Naive thymus-derived CD4-positive, alpha-beta T cell (primary cell): ENCODE measurements around the gene ADCYAP1R1. TPM values are rescaled to one million over a fixed set of nuclear protein-coding genes. Genes with fewer than 3 reads are reported as not detected.

Source experiments
- ATAC-seq: fragments of 150-1000 bp; cut with Tn5 transposase; 2 replicates; pipeline ENCODE4 v1.10.0; 2021; ENCODE audit warnings: mild to moderate bottlenecking, moderate library complexity
- CTCF ChIA-PET: fragments of 350-600 bp; sonication (Branson Sonifier 250); formaldehyde crosslinking; loops from one replicate; lab custom pipeline; 2021; ENCODE audit warnings: antibody characterized with exemption; lab: Charles Lee
- POLR2A ChIA-PET: fragments of 350-600 bp; sonication (Branson Sonifier 250); formaldehyde crosslinking; loops from one replicate; lab custom pipeline; 2021; ENCODE audit warnings: antibody characterized with exemption, inconsistent platforms; lab: Charles Lee
- DNase-seq, 9 donors: peaks; one replicate each; pipeline versions ENCODE4 v3.0.0 to v3.0.0-alpha.2; 2020 to 2022; ENCODE audit warnings: mixed read lengths in 1 of 9
- H3K27ac ChIP-seq: one replicate; pipeline ENCODE4 v1.7.0; 2013; ENCODE audit warnings: mild to moderate bottlenecking, low read depth, low read length, moderate library complexity
- H3K27me3 ChIP-seq, 2 donors: one replicate each; pipeline ENCODE4 v1.7.0; 2013; ENCODE audit warnings: low read length in 2 of 2, mild to moderate bottlenecking in 2 of 2, moderate library complexity in 2 of 2; ENCODE audit not compliant: control insufficient read depth in 2 of 2, insufficient read depth in 2 of 2
- H3K36me3 ChIP-seq, 3 experiments: 1 replicate in 2 of 3; 2 replicates in 1 of 3; pipeline ENCODE4 v1.7.0; 2013; ENCODE audit warnings: low read length in 3 of 3, mild to moderate bottlenecking in 3 of 3, moderate library complexity in 1 of 3; ENCODE audit not compliant: insufficient read depth in 3 of 3, control insufficient read depth in 2 of 3
- H3K4me1 ChIP-seq, 2 donors: one replicate each; pipeline ENCODE4 v1.7.0; 2013; ENCODE audit warnings: low read length in 2 of 2, mild to moderate bottlenecking in 2 of 2, moderate library complexity in 1 of 2; ENCODE audit not compliant: control insufficient read depth in 2 of 2, insufficient read depth in 2 of 2
- H3K4me3 ChIP-seq: 2 replicates; pipeline ENCODE4 v1.7.0; 2013; ENCODE audit warnings: mild to moderate bottlenecking, low read length
- H3K9me3 ChIP-seq, 3 experiments: 1 replicate in 2 of 3; 2 replicates in 1 of 3; pipeline ENCODE4 v1.7.0; 2013; ENCODE audit warnings: low read length in 3 of 3; ENCODE audit not compliant: control insufficient read depth in 2 of 3
- H3K27ac Mint-ChIP-seq, 9 donors: one replicate each; pipeline ENCODE4 v1.8.0; 2020 to 2022; ENCODE audit warnings: mixed read lengths in 9 of 9, mild to moderate bottlenecking in 8 of 9, moderate library complexity in 5 of 9, inconsistent platforms in 2 of 9
- H3K27me3 Mint-ChIP-seq, 5 donors: one replicate each; pipeline ENCODE4 v1.8.0; 2021 to 2022; ENCODE audit warnings: mixed read lengths in 5 of 5, mild to moderate bottlenecking in 1 of 5
- H3K36me3 Mint-ChIP-seq, 5 donors: one replicate each; pipeline ENCODE4 v1.8.0; 2020 to 2022; ENCODE audit warnings: mixed read lengths in 5 of 5, mild to moderate bottlenecking in 3 of 5, inconsistent platforms in 1 of 5
- H3K4me1 Mint-ChIP-seq, 7 donors: one replicate each; pipeline ENCODE4 v1.8.0; 2020 to 2022; ENCODE audit warnings: mixed read lengths in 7 of 7, mild to moderate bottlenecking in 3 of 7, inconsistent platforms in 1 of 7
- H3K4me3 Mint-ChIP-seq, 10 donors: one replicate each; pipeline ENCODE4 v1.8.0; 2020 to 2022; ENCODE audit warnings: mild to moderate bottlenecking in 10 of 10, mixed read lengths in 10 of 10, moderate library complexity in 6 of 10, inconsistent platforms in 2 of 10
- H3K9me3 Mint-ChIP-seq, 11 donors: one replicate each; pipeline ENCODE4 v1.8.0; 2020 to 2022; ENCODE audit warnings: mixed read lengths in 11 of 11, mild to moderate bottlenecking in 4 of 11, inconsistent platforms in 1 of 11, moderate library complexity in 1 of 11
- intact Hi-C, 2 donors: fragments of 100-400 bp; cut with micrococcal nuclease; formaldehyde crosslinking; loops; one replicate each; pipeline ENCODE4 v1.15.1; 2023
- polyA plus RNA-seq, 2 donors: library from polyadenylated mRNA; unstranded; fragments of 300-500 nt; fragmentation: Illumina TruSeq; gene quantifications; one replicate each; pipeline ENCODE4 v1.2.3, GENCODE V29; 2021
- total RNA-seq, 6 experiments: library from RNA in 5 of 6; stranded (reverse) in 5 of 6; gene quantifications; 1 replicate in 5 of 6; 2 replicates in 1 of 6; pipeline ENCODE4 v1.2.3 and lab custom pipeline; 2021 to 2026

ADCYAP1R1 gene
- total and polyA plus RNA-seq, 7 experiments from 2014 or later: not detected

GRCh38 chr7:31047313-31048146 lies 4.6 kb upstream of the ADCYAP1R1 start:
- CTCF ChIA-PET: no interaction called here

GRCh38 chr7:31049005-31049765 lies 2.9 kb upstream of the ADCYAP1R1 start:
- ChIA-PET POLR2A (no interaction called here), CTCF (no interaction called here)
- H3K9me3 Mint-ChIP-seq: no peaks in the 10 kb centered on the region
- H3K36me3 Mint-ChIP-seq: peaks cover 0 to 5% (median 0%) of the 10 kb centered on the region in 5 donors
- no peak for DNase-seq
- H3K36me3 ChIP-seq: no peaks in the 10 kb centered on the region
- H3K9me3 ChIP-seq: no peaks in the 10 kb centered on the region
- H3K27me3 Mint-ChIP-seq: peaks cover 21 to 42% (median 34%) of the 10 kb centered on the region in 5 donors
- intact Hi-C loops: no loop called here
- ATAC-seq: no peak
- no peaks in the 10 kb centered on the region for H3K27me3 ChIP-seq
- H3K4me3 ChIP-seq: no peak overlapping the region
- H3K27ac ChIP-seq: no peak overlapping the region
- H3K4me1 ChIP-seq: no peaks in the 10 kb centered on the region
- no peak overlapping the region for H3K4me3 Mint-ChIP-seq
- H3K27ac Mint-ChIP-seq: no peak overlapping the region
- peaks cover 0 to 9% (median 5%) of the 10 kb centered on the region in 7 donors for H3K4me1 Mint-ChIP-seq

More at GRCh38 chr7:31047313-31048146, 4.6 kb upstream of the ADCYAP1R1 start:
- no peak overlapping the region for H3K4me3 Mint-ChIP-seq
- intact Hi-C loops: no loop called here
- peaks cover 0 to 5% (median 0%) of the 10 kb centered on the region in 5 donors for H3K36me3 Mint-ChIP-seq
- Histone ChIP-seq H3K9me3 (no peaks in the 10 kb centered on the region), H3K4me1 (no peaks in the 10 kb centered on the region), H3K27ac (no peak overlapping the region), H3K4me3 (no peak overlapping the region), H3K27me3 (no peaks in the 10 kb centered on the region), H3K36me3 (no peaks in the 10 kb centered on the region)
- DNase-seq (no peak), ATAC-seq (no peak)
- H3K9me3 Mint-ChIP-seq: no peaks in the 10 kb centered on the region
- H3K27ac Mint-ChIP-seq: no peak overlapping the region
- POLR2A ChIA-PET: no interaction called here
- peaks cover 0 to 9% (median 5%) of the 10 kb centered on the region in 7 donors for H3K4me1 Mint-ChIP-seq
- peaks cover 19 to 45% (median 34%) of the 10 kb centered on the region in 5 donors for H3K27me3 Mint-ChIP-seq

- no peak for ATAC-seq
- no peak overlapping the region for H3K27ac Mint-ChIP-seq
- Histone ChIP-seq H3K4me3 (no peak overlapping the region), H3K9me3 (no peaks in the 10 kb centered on the region), H3K27me3 (no peaks in the 10 kb centered on the region), H3K27ac (no peak overlapping the region), H3K36me3 (no peaks in the 10 kb centered on the region), H3K4me1 (no peaks in the 10 kb centered on the region)
- H3K27me3 Mint-ChIP-seq: peaks cover 33 to 58% (median 47%) of the 10 kb centered on the region in 5 donors
- ChIA-PET POLR2A (no interaction called here), CTCF (no interaction called here)
- H3K9me3 Mint-ChIP-seq: no peaks in the 10 kb centered on the region
- intact Hi-C loops: no loop called here
- peaks cover 0 to 9% (median 5%) of the 10 kb centered on the region in 7 donors for H3K4me1 Mint-ChIP-seq
- peaks cover 0 to 5% (median 0%) of the 10 kb centered on the region in 5 donors for H3K36me3 Mint-ChIP-seq
- no peak for DNase-seq
- no peak overlapping the region for H3K4me3 Mint-ChIP-seq
Measured at GRCh38 chr7:31052487-31052840, 356 bp downstream of the ADCYAP1R1 start.

- Histone ChIP-seq H3K27ac (no peak overlapping the region), H3K4me3 (no peak overlapping the region), H3K36me3 (no peaks in the 10 kb centered on the region), H3K4me1 (no peaks in the 10 kb centered on the region), H3K27me3 (no peaks in the 10 kb centered on the region), H3K9me3 (no peaks in the 10 kb centered on the region)
- H3K9me3 Mint-ChIP-seq: no peaks in the 10 kb centered on the region
- no peak overlapping the region for H3K27ac Mint-ChIP-seq
- DNase-seq: no peak
- ChIA-PET POLR2A (no interaction called here), CTCF (no interaction called here)
- H3K4me1 Mint-ChIP-seq: peaks cover 0 to 9% (median 5%) of the 10 kb centered on the region in 7 donors
- peaks cover 0 to 5% (median 0%) of the 10 kb centered on the region in 5 donors for H3K36me3 Mint-ChIP-seq
- intact Hi-C loops: no loop called here
- peaks cover 33 to 58% (median 47%) of the 10 kb centered on the region in 5 donors for H3K27me3 Mint-ChIP-seq
- no peak overlapping the region for H3K4me3 Mint-ChIP-seq
- ATAC-seq: no peak
Measured at GRCh38 chr7:31052841-31053601, 913 bp downstream of the ADCYAP1R1 start.

- no peaks in the 10 kb centered on the region for H3K4me1 ChIP-seq
- H3K27ac ChIP-seq: no peak overlapping the region
- H3K27ac Mint-ChIP-seq: no peak overlapping the region
- H3K4me1 Mint-ChIP-seq: peaks cover 0 to 9% (median 5%) of the 10 kb centered on the region in 7 donors
- intact Hi-C loops: no loop called here
- ATAC-seq (no peak), DNase-seq (no peak)
- no peaks in the 10 kb centered on the region for H3K27me3 ChIP-seq
- H3K4me3 ChIP-seq: no peak overlapping the region
- H3K36me3 ChIP-seq: no peaks in the 10 kb centered on the region
- H3K9me3 ChIP-seq: no peaks in the 10 kb centered on the region
- POLR2A ChIA-PET: no interaction called here
- peaks cover 0 to 5% (median 0%) of the 10 kb centered on the region in 5 donors for H3K36me3 Mint-ChIP-seq
- H3K4me3 Mint-ChIP-seq: no peak overlapping the region
- CTCF ChIA-PET: no interaction called here
- H3K27me3 Mint-ChIP-seq: peaks cover 33 to 58% (median 47%) of the 10 kb centered on the region in 5 donors
- H3K9me3 Mint-ChIP-seq: no peaks in the 10 kb centered on the region
Measured at GRCh38 chr7:31053986-31054385, 1.9 kb downstream of the ADCYAP1R1 start.

- Histone ChIP-seq H3K27ac (no peak overlapping the region), H3K36me3 (no peaks in the 10 kb centered on the region), H3K9me3 (no peaks in the 10 kb centered on the region), H3K27me3 (no peaks in the 10 kb centered on the region), H3K4me3 (no peak overlapping the region), H3K4me1 (no peaks in the 10 kb centered on the region)
- ChIA-PET POLR2A (no interaction called here), CTCF (no interaction called here)
- DNase-seq (no peak), ATAC-seq (no peak)
- no peaks in the 10 kb centered on the region for H3K9me3 Mint-ChIP-seq
- peaks cover 0 to 9% (median 5%) of the 10 kb centered on the region in 7 donors for H3K4me1 Mint-ChIP-seq
- peaks cover 33 to 56% (median 44%) of the 10 kb centered on the region in 5 donors for H3K27me3 Mint-ChIP-seq
- no peak overlapping the region for H3K4me3 Mint-ChIP-seq
- no peak overlapping the region for H3K27ac Mint-ChIP-seq
- intact Hi-C loops: no loop called here
- peaks cover 0 to 5% (median 0%) of the 10 kb centered on the region in 5 donors for H3K36me3 Mint-ChIP-seq
Measured at GRCh38 chr7:31054608-31055278, 2.6 kb downstream of the ADCYAP1R1 start.
